ENCODE results near the gene NRXN3. TPM values are rescaled to one million over a fixed set of nuclear protein-coding genes. Genes with fewer than 3 reads are reported as not detected.

Gene NRXN3
- total and polyA plus RNA-seq, 4 donors = 0.07 to 1.2 (median 0.23) TPM

DNA sequence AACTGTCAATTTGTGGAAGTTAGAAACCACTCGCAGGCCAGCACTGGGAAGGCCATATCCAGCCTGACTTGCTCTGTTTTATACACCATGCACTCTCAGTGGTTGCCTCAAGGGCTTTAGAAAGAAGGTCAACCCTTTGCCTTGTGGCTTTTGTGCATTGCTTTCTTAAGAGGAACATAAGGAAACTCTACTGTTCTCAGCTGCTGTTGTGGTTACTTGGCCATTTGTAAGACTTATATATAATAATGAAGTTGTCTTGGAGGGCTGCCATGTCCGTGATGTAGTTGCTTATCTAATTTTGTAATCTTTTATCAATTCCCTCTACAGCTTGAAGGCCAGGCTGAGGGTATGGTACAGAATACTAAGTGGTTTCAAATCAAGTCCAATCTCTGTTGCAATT is 1403.3 kb downstream of the NRXN3 start:
- no peaks in the 10 kb centered on the region for H3K27me3 ChIP-seq (ENCODE audit: control insufficient read depth in 4 of 4, insufficient read depth in 4 of 4, low read length in 3 of 4)
- H3K27ac ChIP-seq (ENCODE audit: low read depth in 1 of 2, low read length in 2 of 2) = no peak overlapping the region
- WGBS = 71% methylated on average over 2 of the region's 2 CpGs
- no peaks in the 10 kb centered on the region for H3K4me1 ChIP-seq (ENCODE audit: control insufficient read depth in 4 of 4, insufficient read depth in 4 of 4, low read length in 3 of 4)
- H3K9me3 ChIP-seq (ENCODE audit: control insufficient read depth in 4 of 4, low read length in 3 of 4) = no peaks in the 10 kb centered on the region
- H3K4me3 ChIP-seq (ENCODE audit: low read depth in 1 of 3, low read length in 3 of 3) = no peak overlapping the region
- TF ChIP-seq RXRA (IDR thresholded peaks at IDR 0.05) (no peak), YY1 (IDR thresholded peaks at IDR 0.05) (no peak), RAD21 (IDR thresholded peaks at IDR 0.05) (no peak), JUND (IDR thresholded peaks at IDR 0.05) (no peak), FOXA2 (IDR thresholded peaks at IDR 0.05) (no peak), NR2F2 (IDR thresholded peaks at IDR 0.05) (no peak), HNF4G (IDR thresholded peaks at IDR 0.05) (no peak), FOXA1 (IDR thresholded peaks at IDR 0.05) (no peak), HNF4A (conservative IDR thresholded peaks at IDR 0.05) (no peak), EGR1 (IDR thresholded peaks at IDR 0.05; ENCODE audit: low read depth in 2 of 2) (no peak), TAF1 (conservative IDR thresholded peaks at IDR 0.05) (no peak)
- TF ChIP-seq, protein P1, sequence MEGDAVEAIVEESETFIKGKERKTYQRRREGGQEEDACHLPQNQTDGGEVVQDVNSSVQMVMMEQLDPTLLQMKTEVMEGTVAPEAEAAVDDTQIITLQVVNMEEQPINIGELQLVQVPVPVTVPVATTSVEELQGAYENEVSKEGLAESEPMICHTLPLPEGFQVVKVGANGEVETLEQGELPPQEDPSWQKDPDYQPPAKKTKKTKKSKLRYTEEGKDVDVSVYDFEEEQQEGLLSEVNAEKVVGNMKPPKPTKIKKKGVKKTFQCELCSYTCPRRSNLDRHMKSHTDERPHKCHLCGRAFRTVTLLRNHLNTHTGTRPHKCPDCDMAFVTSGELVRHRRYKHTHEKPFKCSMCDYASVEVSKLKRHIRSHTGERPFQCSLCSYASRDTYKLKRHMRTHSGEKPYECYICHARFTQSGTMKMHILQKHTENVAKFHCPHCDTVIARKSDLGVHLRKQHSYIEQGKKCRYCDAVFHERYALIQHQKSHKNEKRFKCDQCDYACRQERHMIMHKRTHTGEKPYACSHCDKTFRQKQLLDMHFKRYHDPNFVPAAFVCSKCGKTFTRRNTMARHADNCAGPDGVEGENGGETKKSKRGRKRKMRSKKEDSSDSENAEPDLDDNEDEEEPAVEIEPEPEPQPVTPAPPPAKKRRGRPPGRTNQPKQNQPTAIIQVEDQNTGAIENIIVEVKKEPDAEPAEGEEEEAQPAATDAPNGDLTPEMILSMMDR (IDR thresholded peaks at IDR 0.05; ENCODE audit: low read depth, low read length, missing input control) = no peak
- TF ChIP-seq, protein P2, sequence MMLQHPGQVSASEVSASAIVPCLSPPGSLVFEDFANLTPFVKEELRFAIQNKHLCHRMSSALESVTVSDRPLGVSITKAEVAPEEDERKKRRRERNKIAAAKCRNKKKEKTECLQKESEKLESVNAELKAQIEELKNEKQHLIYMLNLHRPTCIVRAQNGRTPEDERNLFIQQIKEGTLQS (IDR thresholded peaks at IDR 0.05) = no peak
- TF ChIP-seq, protein P3, sequence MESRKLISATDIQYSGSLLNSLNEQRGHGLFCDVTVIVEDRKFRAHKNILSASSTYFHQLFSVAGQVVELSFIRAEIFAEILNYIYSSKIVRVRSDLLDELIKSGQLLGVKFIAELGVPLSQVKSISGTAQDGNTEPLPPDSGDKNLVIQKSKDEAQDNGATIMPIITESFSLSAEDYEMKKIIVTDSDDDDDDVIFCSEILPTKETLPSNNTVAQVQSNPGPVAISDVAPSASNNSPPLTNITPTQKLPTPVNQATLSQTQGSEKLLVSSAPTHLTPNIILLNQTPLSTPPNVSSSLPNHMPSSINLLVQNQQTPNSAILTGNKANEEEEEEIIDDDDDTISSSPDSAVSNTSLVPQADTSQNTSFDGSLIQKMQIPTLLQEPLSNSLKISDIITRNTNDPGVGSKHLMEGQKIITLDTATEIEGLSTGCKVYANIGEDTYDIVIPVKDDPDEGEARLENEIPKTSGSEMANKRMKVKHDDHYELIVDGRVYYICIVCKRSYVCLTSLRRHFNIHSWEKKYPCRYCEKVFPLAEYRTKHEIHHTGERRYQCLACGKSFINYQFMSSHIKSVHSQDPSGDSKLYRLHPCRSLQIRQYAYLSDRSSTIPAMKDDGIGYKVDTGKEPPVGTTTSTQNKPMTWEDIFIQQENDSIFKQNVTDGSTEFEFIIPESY (IDR thresholded peaks at IDR 0.05) = no peak
- H3K36me3 ChIP-seq (ENCODE audit: control insufficient read depth in 4 of 4, insufficient read depth in 3 of 4, low read depth in 1 of 4, low read length in 3 of 4) = no peaks in the 10 kb centered on the region
- no peak overlapping the region for H3K9ac ChIP-seq (ENCODE audit: low read depth in 1 of 2, low read length in 2 of 2)
- DNase-seq (ENCODE audit: low spot score) = no peak

DNA sequence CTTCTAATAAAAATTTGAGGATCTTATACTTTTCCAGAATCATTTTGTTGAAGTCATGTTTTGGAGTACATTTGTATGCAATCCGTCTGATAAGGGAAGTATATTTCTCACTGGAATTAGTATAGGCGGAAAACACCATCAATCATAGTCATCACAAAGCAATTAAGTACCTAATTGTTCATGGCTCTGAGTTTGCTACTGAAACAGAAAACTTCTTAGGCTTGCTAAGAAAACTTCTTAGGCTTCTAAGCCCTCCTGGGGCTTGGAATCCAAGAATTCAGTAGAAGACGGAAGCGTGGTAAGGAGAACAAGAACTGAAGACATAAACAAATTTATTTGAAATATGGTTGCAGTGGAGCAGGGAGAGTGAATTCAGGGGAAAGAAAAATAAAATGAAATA is 1404.9 kb downstream of the NRXN3 start:
- H3K9me3 ChIP-seq (ENCODE audit: control insufficient read depth in 4 of 4, low read length in 3 of 4) = no peaks in the 10 kb centered on the region
- H3K27me3 ChIP-seq (ENCODE audit: control insufficient read depth in 4 of 4, insufficient read depth in 4 of 4, low read length in 3 of 4) = no peaks in the 10 kb centered on the region
- no peak overlapping the region for H3K9ac ChIP-seq (ENCODE audit: low read depth in 1 of 2, low read length in 2 of 2)
- TF ChIP-seq, protein P4, sequence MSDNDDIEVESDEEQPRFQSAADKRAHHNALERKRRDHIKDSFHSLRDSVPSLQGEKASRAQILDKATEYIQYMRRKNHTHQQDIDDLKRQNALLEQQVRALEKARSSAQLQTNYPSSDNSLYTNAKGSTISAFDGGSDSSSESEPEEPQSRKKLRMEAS (IDR thresholded peaks at IDR 0.05) = no peak
- TF ChIP-seq GABPA (IDR thresholded peaks at IDR 0.05 in 1 of 2, conservative IDR thresholded peaks at IDR 0.05 in 1 of 2) (no peak), YY1 (IDR thresholded peaks at IDR 0.05) (no peak), HNF4A (conservative IDR thresholded peaks at IDR 0.05) (no peak), RXRA (IDR thresholded peaks at IDR 0.05) (no peak), EGR1 (IDR thresholded peaks at IDR 0.05; ENCODE audit: low read depth in 2 of 2) (no peak), NR2F2 (IDR thresholded peaks at IDR 0.05) (no peak), HNF4G (IDR thresholded peaks at IDR 0.05) (no peak), RAD21 (IDR thresholded peaks at IDR 0.05) (no peak), JUND (IDR thresholded peaks at IDR 0.05) (no peak), SP1 (IDR thresholded peaks at IDR 0.05) (no peak), FOXA1 (IDR thresholded peaks at IDR 0.05) (no peak), TAF1 (conservative IDR thresholded peaks at IDR 0.05) (no peak), FOXA2 (IDR thresholded peaks at IDR 0.05) (no peak)
- TF ChIP-seq, protein P1 (IDR thresholded peaks at IDR 0.05; ENCODE audit: low read depth, low read length, missing input control) = no peak
- TF ChIP-seq, protein P3 (IDR thresholded peaks at IDR 0.05) = no peak
- TF ChIP-seq, protein P2 (IDR thresholded peaks at IDR 0.05) = no peak
- TF ChIP-seq, protein P5, sequence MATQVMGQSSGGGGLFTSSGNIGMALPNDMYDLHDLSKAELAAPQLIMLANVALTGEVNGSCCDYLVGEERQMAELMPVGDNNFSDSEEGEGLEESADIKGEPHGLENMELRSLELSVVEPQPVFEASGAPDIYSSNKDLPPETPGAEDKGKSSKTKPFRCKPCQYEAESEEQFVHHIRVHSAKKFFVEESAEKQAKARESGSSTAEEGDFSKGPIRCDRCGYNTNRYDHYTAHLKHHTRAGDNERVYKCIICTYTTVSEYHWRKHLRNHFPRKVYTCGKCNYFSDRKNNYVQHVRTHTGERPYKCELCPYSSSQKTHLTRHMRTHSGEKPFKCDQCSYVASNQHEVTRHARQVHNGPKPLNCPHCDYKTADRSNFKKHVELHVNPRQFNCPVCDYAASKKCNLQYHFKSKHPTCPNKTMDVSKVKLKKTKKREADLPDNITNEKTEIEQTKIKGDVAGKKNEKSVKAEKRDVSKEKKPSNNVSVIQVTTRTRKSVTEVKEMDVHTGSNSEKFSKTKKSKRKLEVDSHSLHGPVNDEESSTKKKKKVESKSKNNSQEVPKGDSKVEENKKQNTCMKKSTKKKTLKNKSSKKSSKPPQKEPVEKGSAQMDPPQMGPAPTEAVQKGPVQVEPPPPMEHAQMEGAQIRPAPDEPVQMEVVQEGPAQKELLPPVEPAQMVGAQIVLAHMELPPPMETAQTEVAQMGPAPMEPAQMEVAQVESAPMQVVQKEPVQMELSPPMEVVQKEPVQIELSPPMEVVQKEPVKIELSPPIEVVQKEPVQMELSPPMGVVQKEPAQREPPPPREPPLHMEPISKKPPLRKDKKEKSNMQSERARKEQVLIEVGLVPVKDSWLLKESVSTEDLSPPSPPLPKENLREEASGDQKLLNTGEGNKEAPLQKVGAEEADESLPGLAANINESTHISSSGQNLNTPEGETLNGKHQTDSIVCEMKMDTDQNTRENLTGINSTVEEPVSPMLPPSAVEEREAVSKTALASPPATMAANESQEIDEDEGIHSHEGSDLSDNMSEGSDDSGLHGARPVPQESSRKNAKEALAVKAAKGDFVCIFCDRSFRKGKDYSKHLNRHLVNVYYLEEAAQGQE (IDR thresholded peaks at IDR 0.05) = no peak
- H3K27ac ChIP-seq (ENCODE audit: low read depth in 1 of 2, low read length in 2 of 2) = no peak overlapping the region
- no peaks in the 10 kb centered on the region for H3K36me3 ChIP-seq (ENCODE audit: control insufficient read depth in 4 of 4, insufficient read depth in 3 of 4, low read depth in 1 of 4, low read length in 3 of 4)
- no peak for DNase-seq (ENCODE audit: low spot score)
- no peaks in the 10 kb centered on the region for H3K4me1 ChIP-seq (ENCODE audit: control insufficient read depth in 4 of 4, insufficient read depth in 4 of 4, low read length in 3 of 4)
- H3K4me3 ChIP-seq (ENCODE audit: low read depth in 1 of 3, low read length in 3 of 3) = no peak overlapping the region
- 71% methylated on average over 4 of the region's 4 CpGs for WGBS
